Femur (tissue), 1 donor: ENCODE results near the gene SUN1.
"Not testable (repeated sequence)": the region's sequence is repeated elsewhere in the genome, so short reads cannot be mapped to it uniquely, and the experiment has no call there.

Source experiments
- DNase-seq: peaks from one replicate; pipeline ENCODE4 v3.0.0-alpha.2; 2017

The SUN1 gene

DNA sequence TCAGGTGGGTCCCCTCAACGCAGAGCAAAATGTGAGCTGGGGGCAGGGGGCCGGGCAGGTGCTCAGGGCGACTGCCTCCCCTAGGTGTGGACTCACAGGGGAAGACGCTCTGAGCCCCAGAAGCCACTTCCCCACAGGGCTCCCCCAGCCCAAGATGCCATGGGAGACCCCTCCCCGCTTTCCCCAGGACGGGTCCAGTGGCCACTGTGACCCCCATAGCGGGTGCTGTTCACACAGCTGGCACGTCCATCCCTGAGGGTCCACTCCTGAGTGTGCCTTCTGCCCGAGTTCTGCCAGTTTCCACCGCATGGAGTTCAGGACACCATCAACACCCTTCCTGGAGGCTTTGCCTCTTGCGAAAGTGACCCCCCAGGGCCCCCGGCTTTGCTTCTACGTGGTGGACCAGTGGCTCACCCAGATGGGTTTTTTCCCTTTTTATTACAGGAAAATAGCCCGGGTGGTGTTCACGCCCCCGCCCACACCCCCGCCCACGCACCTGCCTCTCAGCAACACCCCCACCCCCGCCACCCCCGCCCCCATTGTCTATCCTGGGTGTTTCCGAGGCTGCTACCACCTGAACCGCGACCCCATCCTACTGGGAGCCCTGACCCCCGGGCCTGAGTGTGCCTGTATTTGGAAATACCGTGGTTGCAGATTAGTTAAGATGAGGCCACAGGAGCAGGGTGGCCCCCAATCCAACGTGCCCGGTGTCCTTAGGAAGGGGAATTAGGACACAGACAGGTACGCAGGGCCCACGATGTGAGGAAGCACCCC is 90.2 kb downstream of the SUN1 start:
- no peak for DNase-seq

DNA sequence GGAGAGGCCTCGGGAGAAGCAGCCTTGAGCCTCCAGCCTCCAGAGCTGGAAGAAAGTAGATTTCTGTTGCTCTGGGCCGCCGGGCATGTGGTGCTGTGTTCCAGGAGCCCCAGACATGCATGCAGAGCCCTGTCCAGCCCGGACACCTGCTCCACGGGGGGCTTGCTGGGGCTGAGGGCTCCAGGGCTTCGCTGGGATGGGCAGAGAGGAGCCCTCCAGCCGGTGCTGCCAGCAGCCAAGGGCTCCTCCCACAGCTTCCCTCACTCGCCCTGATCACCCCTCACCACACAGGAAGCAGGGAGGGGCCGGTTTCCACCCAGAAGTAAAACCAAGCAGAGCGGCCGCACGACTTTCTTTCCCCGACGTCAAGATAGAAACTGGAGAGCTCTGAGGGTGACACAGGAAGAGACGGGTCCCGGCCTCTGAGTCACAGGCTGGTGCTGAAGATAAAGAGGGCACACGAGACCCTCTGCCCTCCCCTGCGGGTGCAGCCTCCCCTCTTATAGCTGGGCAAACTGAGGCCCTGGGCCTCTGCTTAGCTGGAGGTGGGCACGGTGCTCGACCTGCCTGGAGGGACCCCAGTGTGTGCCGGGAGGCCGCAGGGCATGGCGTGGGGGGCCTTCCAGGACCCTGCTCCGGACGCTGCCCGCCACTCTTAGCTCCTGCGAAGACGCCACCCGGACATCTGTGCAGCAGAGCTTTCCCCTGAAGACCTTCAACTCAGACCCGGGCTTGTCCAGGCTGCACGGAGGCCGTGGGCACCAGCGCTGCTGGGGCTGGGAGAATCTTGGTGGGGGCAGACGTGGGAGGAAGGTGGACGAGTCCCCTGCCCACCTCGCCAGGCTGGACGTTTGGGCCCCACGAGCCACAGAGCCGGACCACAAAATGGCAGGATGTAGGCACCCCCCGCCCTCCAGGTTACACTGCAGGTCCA is 91.1 kb downstream of the SUN1 start:
- peak; percentile 82 for DNase-seq

DNA sequence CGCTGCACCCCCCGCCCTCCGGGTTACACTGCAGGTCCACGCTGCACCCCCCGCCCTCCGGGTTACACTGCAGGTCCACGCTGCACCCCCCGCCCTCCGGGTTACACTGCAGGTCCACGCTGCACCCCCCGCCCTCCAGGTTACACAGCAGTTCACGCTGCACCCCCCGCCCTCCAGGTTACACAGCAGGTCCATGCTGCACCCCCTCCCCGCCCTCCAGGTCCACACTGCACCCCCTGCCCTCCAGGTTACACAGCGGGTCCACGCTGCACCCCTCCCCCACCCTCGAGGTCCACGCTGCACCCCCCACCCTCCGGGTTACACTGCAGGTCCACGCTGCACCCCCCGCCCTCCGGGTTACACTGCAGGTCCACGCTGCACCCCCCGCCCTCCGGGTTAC is 91.8 kb downstream of the SUN1 start:
- not testable (repeated sequence) for DNase-seq
